ENCODE data around the gene ACADS.
"Not testable (repeated sequence)": the region's sequence is repeated elsewhere in the genome, so short reads cannot be mapped to it uniquely, and the experiment has no call there.

The ACADS gene

DNA sequence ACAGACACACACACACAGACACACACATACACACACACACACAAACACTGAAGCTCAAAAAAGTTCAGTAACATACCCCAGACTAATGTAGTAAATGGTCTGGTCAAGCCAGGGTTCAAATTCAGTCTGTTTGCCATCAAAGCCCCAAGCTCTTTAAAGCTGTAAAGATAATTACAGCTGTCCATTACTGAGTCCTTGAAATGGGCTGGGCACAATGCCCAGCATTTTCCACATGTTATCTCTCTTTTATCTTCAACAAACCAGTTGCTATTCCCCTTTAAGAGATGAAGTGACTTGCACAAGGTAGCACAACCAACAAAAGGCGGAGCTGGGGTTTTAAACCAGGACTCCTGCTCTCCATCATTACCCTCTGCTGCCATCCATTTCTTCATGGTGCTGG, 23.0 kb upstream of the ACADS start:
- DNase-seq: no peak

DNA sequence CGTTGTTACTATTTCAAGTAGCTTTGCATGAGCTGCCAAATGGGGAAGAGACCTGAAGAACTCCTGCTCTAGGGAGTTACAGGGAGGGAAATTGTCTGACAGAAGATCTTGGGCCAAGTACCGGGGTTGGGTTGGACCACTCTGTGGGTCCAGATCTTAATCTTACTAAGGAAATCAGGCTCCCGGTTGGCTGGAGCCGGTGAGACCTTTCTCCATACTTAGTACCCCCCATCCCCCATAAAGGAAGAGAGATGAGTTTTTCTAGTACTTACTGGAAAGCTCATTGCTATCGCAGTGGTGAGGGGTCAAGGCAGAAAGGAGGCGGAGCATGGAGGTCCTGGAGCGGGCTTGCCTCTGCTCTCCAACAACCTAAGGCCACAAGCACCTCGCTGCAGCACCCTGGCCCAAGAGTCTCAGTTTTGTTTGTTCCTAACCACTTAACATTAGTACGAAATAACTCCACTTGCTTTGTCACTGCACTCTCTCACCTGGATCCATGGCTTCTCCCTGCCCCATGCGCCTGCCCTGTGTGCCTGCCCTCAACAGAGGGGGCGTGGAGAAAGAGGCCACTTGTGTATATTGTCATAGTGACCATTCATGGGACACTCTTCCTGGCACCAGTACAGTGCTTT, 22.2 kb upstream of the ACADS start:
- no peak for DNase-seq

DNA sequence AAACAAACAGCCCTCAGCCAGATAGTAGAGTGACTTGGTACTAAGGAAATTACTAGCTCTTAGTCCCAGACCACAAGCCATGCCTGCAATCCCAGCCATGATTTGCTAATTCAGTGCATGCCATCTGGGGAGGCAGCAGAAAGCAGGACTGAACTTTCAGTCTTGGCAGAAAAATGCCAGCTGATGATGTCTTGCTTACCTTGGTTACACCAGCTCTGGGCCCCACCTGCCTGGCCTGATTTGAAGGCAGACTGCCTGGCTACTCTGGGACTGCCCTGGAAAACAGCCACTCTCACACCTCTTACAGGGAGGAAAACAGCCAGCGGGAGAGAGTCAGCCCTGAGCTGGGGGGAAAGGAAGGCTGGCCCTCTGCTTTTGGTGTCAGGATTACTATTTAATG, 20.0 kb upstream of the ACADS start:
- no peak for DNase-seq

DNA sequence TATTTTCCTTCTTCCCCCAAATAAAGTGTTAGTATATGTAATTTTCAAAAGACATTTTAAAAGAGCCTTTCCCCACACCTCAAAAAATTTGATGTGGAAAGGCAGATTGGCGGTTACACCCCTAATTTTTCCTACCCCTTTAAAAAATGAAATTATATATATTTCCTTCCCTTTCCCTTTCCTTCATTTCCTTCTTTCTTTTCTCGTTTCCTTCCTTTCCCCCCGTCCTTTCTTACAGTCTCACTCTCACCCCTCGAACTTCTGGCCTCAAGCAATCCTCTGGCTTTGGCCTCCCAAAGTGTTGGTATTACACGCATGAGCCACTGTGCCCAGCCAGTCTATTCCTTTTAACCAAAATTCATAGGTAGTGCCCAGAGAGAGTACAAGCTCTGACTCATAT, 19.6 kb upstream of the ACADS start:
- no peak for DNase-seq

DNA sequence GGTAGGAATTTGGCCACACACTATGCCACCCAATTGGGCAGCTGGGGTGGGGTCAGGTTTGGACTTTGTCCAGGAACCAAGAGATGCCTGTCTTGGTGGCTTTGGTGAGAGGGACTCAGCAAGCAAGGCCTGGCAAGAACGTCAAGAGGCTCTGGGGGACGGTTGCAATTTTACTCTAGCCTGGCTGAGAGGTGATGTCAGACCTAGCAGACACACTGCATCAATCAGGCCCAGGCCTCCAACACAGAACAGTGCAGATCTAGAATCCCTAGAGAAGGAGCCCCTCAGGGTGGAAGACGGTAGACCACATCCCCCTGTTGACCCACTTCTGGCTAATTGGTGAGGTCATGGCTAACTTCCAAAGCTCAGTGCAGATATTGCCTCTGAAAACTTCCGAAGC, 17.0 kb upstream of the ACADS start:
- no peak for DNase-seq

DNA sequence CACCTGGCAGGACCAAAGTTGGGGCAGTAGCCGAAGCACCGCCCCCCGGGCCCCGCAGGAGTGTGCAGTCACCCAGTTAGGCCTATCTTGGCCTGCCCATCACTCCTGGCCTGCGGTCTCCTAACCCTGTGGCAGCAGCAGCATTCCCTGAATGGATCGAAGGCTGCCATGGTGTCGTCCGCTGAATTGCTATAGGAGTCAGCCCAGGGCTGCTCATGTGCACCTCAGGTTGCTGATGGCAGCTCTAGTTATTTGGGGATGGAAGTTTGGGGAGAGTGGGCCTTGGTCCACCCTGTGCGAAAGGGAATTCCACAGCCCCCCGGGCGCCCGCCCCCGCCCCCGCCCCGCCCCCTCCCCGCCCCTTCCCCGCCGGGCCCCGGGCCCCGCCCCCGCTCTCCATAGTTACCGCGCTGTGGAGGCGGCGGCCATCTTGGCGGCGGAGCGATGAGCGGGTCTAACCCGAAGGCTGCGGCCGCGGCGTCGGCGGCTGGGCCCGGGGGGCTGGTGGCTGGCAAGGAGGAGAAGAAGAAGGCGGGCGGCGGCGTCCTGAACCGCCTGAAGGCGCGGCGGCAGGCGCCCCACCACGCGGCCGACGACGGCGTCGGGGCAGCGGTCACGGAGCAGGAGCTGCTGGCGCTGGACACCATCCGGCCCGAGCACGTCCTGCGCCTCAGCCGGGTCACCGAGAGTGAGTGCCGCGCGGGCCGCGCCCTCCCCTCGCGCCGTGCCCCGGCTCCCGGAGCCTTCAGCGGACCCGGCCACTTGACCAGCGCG, 15.4 kb upstream of the ACADS start, which contains the start of gene UNC119B:
Gene UNC119B (plus strand): TSS at position 428 of the 774 bp plus-strand sequence. CDS start 17 bp downstream, at position 445.
- peak; percentile 49 to 55 for DNase-seq

DNA sequence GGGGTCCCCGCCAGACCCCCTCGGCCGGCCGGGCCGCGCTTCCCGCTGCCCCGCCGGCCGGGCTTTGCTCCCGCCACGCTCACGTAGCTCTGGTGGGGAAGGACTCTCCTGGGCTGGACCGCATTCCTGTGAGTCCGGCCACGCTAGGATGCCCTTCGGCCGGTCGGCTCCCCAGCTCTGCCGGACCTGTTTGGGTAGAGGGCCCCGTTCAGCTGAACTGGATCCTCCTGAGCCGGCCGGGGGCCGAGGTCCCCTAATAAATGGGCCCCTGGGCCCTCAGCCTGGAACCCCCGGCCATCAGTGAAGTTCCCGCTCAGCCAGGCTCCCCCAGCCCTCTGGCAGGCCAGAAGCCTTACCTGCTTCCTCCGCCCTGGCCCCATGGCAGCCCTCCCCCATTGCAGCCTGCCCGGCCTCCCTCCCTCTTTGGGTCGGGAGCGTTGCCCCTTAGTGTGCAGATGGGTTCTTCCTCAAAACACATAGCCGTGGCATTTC, 14.8 kb upstream of the ACADS start:
- peak in 1 of 2 experiments; percentile 25 for DNase-seq

DNA sequence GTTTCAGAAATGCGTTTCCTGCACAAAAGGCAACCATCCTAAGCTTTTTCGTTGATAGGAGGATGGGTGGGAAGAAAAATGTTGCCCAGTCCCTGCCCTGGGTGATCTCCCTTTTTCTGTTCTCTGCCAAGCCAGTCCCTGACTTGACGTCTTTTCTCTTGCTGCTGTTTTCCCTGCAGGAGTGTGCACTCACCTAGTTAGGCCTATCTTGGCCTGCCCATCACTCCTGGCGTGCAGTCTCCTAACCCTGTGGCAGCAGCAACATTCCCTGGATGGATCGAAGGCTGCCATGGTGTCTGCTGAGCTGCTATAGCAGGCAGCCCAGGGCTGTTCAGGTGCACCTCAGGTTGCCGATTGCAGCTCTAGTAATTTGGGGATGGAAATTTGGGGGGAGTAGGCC, 14.2 kb upstream of the ACADS start:
- no peak for DNase-seq

DNA sequence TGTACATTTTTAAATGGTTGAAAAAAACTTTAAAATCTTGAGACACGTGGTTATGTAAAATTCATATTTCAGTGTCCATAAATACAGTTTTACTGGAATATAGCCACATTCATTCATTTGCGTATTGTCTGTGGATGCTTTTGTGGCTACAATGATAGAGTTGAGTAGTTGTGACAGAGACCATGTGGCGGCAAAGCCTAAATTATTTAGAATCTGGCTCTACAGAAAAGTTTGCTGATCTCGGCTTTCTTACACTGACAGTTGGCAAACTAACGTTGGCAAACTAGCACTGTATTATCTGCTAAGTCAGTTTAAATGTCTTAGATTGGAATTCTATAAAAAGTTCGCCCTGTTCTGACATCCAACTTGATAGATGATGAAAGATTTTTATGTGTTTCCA, 13.0 kb upstream of the ACADS start:
- DNase-seq: no peak

DNA sequence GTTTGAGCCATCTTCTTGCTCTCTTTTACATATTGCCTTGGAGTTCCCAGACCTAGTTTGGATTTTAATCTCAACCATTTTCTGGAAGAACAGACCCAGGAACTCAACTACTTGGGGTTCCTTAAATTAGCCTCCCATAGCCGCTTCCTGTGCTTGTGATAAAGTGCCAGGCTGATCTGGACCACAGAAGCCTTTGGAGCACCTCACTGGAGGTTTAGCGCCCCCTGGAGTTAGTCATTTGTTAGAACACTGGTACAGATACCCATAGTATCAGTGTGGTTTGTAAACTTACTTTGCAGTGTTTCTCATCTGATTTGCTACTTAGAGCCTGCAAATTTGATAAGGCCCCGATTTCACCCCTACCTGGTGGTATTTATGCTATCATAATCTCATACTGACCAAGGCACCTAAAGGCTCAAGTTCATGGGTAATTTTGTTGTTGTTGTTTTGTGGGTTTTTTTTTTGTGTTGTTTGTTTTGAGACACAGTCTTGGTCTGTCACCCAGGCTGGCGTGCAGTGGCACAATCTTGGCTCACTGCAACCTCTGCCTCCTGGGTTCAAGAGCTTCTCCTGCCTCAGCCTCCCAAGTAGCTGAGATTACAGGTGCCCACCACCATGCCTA, 11.7 kb upstream of the ACADS start:
- DNase-seq: peak; percentile 93 to 94

DNA sequence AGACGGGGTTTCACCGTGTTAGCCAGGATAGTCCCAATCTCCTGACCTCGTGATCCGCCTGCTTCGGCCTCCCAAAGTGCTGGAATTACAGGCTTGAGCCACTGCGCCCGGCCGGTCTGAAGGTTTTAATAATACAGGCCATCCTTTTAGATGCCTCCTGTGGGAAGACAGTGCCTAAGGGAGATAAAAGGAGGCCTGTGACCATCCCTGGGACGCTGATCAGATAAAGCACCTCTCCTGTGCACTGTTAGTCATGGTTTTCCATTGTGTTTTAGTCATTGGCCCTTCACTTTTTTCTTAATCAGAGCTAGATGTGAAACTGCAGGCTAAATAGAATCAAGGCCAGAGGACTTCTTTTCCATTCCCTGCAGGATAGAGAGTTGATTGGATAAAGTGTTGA, 7.6 kb upstream of the ACADS start:
- DNase-seq: no peak

DNA sequence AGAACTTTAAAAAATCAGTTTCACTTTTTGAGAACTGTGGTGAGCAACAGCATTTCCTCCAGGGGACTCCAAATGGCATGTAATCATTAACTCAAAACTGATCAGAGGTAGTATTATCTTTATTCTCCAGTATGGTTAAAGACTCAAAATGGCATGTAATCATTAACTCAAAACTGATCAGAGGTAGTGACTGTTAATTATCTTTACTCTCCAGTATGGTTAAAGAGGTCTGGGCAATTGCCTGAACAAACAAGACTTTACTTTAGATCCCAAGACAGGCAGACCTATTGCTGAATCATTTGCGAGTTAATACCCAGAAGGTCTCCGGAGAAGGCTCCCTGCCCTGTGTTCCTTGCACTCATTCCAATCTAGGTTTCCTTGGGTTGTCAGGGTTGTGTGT, 6.6 kb upstream of the ACADS start:
- no peak for DNase-seq

DNA sequence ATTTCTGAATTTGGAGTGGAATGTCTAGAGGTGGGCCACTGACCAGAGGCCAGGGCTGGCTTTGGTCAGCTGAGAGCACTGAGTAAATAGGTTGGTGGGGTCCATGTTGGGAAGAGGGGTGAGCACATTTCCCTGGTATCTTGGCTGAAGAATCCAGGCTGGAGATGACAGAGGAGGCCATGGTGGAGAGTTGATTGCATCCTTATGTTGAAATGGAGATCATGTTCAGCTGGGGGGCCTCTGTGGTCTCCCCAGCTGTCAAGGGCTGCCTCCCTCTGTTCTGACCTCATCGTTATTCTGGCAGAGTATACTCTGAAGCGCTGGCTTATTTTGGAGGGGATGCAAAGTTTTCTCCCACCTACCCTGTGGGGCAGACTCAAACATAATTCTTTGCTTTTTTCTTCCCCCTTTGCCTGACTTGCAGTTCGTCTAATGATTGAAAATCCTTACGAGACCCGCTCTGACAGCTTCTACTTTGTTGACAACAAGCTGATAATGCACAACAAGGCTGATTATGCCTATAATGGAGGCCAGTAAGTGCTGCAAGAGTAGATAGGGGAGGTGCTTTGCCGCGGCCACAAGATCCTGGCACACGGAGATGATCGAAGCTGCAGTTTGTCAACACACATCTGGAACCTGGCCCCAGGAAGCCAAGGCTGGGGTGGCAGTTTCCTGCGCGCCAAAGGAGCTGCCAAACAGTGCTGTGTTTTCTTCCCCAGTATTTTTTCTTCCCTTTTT, 6.0 kb upstream of the ACADS start:
- peak; percentile 58 to 69 for DNase-seq

DNA sequence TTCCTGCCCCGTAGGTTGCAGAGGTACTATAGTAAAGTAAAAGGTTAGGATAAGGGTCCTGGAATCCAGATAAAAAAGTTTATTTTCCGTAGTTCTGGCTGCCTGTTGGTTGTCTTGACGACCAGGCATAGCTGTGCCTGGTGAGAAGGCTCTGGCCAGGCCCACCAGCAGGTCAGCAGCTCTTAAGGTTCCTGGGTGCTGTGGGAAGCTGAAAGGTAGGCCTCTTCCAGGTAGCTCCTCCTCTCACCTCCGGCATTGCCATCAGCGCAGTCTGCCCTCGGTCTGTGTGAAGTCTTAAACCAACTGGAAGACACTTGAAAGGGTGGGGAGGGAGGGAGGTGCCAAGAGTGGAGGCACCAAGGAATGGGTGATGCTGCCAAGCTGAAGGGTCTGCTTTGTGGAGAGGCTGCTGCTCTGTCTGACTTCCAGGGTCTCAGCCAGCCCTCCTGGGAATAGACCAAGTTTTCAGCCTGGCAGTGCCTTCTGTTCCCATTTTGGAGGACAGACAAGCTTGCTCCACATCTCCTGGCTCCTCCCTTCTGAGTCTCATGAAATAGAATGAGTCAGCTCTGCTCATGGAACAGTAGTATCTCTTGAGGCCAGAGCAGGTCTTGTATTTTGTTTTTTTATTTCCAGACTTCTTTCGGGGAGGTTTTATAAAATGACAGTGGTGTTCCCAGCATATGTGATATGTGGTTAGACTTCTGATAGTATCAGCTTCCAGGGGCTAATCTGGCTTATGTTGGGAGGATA, 5.2 kb upstream of the ACADS start:
- peak; percentile 79 to 80 for DNase-seq

DNA sequence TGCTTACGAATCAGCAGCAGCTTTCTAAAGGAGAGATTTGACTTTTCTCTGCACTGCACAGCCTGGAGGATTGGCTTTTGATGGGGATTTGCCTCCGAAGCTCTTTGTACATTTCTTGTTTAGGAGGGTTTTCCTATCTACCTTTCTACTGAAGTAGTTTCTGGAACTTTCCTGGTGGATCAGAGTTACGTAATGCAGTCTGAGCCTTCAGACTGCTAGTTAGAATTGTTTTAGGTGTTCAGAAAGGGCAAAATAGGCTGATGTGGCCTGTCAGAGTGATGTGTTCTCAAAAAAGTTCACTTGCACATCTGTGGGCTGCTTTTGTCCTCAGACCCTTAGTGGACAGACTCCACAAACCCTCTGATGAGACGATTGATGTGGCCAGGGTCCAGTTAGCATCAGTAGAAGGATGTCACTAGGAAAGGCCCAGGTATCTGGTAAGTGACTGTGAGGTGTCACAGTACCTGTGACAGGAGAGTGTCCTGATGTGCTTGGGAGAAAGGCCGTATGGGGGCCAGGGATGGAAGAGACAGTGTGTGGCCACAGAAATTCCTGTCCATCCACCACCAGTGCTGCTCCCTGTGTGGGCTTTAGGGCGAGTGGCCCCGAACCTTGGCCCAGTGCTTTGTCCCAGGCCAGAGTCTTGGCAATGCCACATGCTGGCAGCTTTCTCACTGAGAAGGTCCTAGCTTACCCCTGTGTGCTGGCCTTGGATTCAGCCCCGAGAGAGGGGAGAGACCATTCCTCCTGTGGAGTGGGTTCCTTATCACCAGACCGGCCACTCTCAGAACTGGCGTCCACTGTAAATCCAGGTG, 4.4 kb upstream of the ACADS start:
- DNase-seq: no peak

DNA sequence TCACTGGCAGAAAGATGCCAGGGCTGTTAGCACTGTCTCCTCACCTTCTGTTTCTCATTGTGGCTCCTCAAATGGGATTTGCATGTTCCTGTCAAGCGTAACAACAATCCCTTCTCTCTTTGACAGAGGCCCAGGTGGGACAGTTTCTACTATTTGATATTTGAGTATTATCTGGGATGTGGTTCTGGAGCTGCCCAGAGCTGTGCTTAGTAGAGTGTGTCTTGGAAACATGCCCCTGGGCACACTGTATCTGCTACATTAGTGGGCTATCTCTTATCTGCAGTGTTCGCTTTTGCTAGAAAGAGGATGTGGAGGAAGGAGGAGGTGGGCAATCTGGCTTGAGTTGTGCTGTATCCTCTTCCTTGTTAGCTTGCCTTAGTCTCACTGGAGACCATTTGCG, 3.8 kb upstream of the ACADS start:
- DNase-seq: no peak

DNA sequence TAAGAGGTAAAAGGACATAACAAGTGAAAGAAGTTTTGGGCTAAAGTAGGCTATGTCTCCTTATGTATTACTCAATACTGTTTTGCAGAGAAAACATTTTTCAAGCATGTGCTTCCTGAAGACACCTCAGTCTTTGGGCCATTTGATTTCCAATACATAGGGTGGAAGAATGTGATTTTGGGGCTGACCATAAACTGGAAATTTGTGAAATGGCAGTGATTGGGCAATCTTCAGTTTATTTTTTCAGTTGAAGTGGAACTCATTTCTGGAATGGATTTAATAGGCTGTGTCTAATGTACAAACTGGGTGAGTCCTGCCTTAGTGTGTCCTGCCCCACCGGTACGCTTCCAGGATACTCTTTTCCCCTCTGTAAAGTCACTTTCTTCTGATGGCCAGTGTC, 2.8 kb upstream of the ACADS start:
- DNase-seq: no peak

DNA sequence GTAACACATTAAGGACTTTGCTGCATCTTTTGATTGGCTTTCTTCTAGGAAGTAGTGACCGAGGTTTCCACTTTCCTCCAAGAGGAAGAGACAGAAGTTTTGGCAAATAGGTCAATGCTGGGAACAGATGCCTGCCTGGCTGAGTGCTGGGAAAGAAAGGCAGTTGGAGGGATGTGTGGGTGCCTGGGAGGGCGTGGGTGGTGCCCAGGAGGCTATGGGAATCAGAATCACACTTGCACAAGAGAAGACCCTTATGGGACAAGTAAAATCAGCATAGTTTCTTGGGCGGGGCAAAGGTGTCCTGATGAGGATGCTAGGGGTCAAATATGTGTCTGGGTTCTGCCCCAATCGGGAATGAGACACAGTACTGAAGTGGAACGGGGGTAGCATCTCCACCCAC, 906 bp upstream of the ACADS start:
- no peak for DNase-seq

DNA sequence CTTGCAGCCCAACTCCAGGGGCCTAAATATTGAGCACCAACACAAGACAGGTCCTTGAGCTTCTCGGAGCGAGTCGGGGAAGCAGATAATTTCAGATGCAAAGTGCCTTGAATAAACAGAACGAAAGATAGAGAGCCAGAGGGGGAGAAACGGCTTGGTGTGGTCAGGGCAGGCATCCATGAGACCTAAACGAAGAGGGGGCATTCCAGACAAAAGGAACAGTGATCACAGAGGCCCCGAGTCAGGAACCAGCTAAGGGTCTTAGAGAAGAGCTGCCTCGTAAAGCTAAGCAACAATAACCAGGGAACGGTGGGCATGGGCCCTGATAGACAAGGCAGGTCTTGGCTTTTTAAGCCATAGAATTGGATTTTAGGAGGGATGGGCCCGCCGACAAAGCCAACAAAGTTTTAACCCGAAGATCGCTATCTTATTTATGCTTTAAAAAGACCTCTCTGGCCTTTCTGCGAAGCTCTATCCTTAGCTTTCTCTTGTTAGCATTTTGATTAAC, 421 bp upstream of the ACADS start:
- DNase-seq: no peak

DNA sequence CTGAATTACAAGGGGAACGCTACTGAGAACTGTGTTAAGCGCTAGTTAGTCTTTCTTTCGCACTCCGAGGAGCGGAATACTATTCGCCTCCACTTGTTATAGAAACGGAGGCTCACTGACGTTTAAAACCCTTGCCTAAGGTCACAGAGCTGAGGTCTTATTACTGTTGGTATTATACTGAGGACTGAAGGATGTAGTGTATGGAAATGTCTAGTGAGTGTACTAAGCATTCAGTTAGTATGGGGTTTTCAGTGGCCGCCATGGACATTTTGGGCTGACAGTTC, 826 bp downstream of the ACADS start:
- no peak for DNase-seq

DNA sequence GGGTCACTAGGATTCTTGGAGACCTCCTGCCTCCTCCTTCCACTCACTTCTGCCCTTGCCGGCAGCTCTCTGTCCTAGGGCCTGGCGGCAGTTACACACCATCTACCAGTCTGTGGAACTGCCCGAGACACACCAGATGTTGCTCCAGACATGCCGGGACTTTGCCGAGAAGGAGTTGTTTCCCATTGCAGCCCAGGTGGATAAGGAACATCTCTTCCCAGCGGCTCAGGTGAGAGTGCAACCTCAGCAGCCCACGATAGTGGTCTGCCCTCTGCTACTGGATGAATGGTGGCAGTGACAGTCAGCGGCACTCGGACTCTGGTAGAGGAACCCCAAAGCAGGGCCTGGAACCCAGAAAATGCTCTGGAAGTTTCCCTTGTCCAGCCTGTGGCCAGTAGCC, 1.3 kb downstream of the ACADS start:
- DNase-seq: no peak

DNA sequence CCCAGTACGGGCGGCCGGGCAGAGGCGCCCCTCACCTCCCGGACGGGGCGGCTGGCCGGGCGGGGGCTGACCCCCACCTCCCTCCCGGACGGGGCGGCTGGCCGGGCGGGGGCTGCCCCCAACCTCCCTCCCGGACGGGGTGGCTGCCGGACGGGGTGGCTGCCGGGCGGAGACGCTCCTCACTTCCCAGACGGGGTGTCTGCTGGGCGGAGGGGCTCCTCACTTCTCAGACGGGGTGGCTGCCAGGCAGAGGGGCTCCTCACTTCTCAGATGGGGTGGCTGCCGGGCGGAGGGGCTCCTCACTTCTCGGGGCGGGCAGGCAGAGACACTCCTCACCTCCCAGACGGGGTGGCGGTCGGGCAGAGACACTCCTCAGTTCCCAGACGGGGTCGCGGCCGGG, 6.6 kb downstream of the ACADS start:
- DNase-seq: not testable (repeated sequence)
